DMS 273 (cell line): Measurements from ENCODE around the gene ZPBP2.
A peak's percentile ranks its signal among the peaks of the same experiment; 100 is the strongest.

Experiments
- DNase-seq: peaks from one replicate; lab custom pipeline; 2025; ENCODE audit not compliant: unreplicated experiment; lab: John Stamatoyannopoulos, UW

The ZPBP2 gene

DNA sequence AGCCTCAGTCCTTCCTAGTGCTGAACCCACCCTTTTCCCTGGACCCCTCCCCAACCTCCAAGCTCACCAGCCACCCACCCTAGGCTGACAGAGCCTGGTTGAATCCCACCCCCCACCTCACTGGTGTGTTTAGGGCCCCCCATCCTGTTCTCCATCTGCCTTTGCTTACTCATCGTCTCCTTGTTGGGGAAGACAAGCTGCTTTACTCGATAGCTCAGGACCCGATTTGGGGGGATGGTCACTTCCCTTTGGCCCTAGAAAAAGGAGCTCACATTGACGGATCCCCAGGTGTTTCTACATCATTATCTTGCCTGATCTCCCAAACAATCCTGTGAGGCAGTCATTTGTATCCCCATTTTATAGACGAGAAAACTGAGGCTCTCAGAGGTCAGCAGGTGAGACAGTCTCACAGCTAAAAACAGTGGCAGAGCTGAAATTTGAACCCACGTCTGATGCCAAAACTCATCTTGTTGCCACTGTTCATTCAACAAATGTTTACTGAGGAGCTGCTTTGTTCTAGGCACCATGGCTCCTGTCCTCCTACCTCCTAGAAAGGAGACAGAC, 40.9 kb downstream of the ZPBP2 start:
- DNase-seq: no peak

DNA sequence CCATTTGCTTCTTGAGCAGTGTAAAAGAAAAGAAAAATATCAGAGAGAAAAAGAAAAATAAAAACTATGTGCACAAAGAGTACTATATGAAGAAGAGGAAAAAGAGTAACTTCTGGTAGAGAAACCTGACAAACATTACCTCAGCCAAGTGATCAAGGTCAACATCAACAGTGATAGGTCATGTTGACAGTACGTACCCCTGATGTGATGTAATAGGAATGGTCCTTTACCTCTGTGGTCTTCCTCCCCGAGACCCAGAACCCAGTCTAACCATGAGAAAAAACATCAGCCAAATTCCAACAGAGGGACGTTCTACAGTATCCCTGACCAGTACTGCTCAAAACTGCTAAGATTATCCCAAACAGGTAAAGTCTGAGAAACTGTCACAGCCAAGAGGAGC, 46.0 kb downstream of the ZPBP2 start:
- no peak for DNase-seq

DNA sequence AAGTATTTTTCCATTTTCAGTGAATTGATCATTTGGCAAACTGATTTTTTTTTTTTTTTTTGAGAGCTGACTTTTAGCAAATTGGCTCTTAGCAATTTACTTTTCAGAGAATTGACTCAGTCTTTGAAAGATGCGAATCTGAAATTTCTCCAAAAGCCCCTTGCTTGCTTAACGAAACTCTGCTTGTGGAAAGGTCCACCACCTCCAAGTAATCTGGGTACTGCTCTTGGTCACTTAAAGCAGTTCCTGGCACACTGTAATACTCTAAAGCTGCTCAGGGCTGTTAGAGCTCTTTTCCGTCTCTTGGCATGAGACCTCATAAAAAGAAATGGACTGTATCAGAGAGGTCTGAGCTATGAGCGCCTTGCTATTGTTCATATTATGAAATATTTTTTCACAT, 47.6 kb downstream of the ZPBP2 start:
- no peak for DNase-seq

DNA sequence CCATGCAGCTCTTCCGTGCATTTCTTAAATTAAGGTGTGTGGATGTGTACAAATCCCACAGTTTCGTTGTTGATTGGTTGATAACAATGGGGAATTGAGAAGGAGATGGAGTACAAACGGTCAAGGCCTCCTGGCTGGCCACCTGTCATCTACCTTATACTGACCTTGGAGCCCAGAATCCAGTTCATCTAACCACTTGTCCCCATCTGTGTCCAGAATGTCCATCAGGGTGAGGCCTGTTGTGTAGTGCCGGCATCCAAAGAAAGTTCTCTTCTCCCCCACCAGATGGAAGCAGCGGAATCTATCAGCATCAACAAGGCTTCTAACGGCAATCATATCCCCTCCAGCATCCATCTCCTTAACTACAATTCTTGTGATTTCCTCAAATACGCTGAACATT, 48.9 kb downstream of the ZPBP2 start:
- DNase-seq: peak; percentile 29

DNA sequence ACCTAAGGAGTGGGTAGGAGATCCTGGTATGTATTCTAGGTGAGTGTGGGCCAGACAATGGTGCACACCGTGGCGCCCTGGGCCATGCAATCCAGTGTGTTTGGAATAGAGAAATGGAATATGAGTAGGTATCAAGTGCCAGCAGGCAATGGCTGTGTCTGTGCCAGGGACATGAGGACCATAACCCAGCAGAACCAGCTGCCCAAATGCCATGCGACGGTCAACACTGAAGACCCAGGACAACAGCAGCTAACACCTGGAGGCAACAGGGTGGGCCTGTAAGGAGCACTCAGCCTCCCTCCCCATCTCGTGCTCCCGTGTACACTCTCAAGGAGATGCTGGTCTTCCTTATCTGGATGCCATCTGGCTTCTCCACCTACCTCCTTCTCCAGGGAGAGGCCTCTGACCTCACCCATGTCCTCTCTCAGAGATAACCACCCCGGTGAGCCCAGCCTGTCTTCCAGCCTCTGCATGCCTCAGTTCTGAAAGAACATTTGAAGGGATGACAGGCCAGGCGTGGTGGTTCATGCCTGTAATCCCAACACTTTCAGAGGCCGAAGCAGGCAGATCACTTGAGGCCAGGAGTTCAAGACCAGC, 51.2 kb downstream of the ZPBP2 start:
- DNase-seq: no peak

DNA sequence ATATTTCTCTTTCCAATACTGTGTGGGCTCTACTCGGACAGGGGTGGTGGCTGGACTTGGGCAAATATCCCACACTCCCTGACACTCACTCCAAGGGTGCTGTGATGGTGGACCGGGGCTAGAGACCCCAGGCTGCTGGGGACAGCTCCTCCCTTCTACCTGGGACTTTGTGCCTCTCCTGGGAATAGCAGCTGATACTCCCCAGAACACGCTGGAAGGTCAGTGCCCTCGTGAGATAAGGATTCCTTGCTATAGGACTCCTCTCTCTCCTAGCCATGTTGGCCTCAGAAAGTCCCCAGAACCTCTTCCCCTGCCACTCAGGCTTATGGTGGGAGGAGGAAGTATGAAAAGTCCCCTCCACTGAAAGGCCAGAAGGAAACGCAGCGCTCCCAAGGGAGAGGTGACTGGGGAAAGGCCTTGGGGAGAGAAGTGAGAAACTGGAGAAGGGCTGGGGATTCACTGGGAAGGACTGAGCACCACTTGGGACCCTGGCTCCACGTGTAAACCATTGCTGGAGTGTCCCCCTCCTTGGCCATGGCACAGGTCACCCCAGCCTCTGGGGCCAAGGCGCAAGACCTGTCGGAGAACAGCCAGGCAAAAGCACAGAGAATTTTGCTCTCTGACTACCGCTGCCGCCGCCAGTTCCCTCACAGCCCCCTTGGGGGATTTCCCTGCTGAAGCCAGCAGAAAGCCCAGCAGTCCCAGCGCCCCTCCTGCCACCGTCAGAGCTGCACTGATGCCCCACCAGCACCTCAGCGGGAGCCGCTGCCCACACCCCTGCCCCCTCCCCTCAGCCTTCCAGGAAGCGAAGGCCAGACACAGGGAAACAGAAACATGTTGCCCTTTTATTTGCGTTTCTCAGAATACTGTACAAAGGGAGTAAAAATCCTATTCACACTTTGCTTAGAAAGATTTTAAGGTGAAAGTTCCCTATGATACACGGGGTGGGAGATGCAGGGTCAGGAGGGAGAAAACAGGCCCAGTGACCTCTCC, 52.5 kb downstream of the ZPBP2 start:
- no peak for DNase-seq

DNA sequence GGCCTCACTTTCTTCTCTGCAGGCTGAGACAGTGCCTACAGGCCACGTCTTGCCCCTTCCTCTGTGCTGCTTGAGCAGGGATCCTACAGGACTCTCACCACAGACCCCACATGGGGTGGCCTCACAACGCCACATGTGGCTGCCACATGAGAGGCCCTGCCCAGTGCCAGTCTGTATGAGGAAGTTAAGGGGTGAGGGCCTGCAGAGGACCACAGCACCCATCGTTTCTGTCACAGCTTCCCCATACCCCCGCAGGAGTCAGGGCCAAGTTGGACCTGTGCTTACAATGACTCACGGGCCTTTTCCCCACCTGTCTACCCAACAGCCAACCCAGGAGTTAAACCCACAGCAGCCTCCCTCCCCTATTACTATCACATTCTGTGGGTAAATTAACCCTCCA, 53.3 kb downstream of the ZPBP2 start:
- no peak for DNase-seq

DNA sequence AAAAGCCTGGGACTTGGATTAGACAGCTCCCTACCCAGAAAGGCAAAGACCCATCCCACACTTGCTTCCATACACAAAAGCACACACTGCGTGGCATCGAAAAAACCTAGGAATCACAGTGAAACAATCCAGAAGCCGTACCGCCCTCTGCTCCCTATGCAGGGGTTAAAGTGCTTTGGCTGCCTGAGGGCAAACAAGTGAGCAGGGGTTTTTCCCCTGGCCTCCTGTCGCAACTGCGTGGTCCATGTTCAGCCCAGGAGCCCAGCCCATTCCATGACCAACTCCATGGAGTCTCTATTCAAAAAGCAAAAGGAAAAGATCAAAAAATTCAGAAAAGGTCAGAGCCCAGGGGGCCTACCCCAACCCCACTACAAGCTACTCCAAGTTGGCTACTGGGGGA, 54.0 kb downstream of the ZPBP2 start:
- no peak for DNase-seq

DNA sequence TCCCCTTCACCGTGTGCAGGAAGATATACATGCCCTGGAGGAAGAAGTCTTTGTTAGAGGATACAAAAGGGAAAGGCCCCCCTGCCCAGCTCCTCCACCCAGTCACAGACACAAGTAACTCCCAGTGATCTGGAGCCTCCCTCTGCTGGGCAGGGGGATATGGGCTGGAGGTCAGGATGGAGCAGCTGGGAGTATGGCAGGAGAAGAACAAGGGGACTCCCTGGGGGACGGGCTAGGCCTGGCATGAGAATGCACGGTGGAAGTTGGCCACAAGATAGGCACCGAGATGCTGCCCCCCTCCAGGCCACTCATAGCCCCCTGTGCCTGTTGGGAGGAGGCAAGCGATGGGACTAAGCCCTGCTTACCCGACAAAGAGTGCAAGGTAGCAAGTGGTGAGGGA, 55.2 kb downstream of the ZPBP2 start:
- DNase-seq: no peak

DNA sequence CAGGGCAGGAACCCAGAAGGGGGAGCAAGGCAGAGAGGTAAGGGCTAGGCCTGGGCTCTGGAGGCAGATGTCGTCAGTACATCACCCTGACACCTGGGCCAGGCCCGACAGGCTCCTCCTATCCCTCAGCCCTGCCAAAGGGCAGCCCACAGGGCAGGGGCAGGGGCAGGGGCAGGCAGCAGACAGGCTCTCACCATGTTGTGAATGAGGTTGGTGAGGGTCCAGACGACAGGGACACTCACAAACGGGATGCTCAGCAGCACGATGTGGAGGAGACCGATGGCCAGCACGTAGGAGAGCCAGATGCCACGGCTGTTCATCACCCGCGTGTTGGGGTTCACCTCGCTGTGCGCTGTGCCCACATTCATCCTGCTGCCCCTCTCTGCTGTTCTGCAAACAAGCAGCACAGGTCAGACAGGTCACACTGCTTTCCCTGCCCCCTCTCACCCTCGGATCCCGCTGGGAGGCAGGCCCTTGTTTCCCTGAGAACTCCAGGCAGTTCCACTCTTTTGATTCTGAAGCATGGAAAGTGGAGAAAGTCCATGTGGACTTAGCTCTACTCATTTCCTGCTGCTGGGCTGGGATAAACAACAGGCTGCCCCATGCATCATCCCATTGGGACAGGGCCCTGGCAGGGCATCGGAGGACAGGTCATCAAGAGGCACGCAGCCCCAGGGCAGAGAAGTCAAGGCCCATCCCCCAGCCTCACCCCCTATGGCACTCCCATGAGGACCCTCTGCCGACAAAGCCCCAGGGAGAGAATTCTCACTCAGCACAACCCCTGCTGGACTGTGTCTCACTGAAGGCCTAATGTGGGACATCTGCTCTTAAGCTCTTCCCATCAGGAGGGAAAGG, 56.1 kb downstream of the ZPBP2 start:
- no peak for DNase-seq

DNA sequence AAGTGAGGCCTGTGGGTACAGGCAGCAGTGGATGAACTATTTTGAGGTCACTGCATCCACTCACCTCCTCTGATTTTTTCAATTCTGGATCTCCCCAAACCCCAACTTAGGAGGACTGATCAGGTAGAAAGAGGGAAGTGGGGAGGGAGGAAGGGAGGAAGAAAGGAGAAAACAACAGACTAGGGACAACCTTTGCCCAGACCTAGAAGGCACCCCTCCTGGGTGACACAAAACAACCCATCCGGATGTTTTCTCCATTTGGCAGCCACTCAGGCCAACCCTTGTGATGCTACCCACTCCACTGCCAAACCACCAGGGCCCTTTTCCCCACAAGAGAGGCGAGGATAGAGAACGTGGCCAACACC, 56.7 kb downstream of the ZPBP2 start:
- DNase-seq: no peak

DNA sequence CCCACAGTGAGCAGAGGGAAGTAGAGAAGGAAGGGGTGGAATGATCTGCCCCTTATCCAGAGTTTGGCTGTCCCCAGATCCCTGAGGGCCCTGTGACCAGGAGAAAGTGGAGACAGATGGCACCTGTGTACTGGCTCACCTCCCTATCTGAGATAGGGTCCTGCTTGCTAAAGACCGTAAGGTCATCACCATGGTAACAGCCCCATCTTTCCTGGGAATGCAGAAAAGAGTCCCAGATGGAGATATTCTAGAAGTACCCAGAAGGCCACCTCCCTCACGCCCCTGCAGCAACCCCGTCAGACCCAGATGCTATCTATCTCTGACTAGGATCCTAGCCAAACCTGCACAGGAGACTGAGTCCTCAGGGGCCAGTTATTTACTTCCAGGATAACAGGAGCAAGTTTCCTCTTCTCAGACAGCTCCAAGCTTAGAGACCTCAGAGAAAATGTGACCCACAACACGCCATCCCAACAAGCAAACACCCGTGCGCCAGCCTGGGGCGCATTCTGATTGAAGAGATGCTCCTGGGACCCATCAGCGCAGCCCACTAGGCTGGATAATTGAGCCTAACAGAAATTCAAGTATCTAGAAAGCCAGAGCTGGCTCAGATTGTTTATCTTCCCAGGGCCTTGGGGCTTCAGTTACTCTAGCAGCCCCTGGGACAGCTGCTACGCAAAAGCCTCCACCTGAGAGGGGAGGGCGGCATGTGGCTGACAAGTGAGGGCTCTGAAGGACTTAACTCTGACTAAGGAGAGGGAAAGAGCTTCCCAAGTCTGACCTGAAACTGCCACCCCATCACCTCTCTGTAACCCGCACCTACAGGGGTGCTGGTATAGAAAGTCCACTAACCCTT, 57.5 kb downstream of the ZPBP2 start:
- DNase-seq: peak; percentile 82

DNA sequence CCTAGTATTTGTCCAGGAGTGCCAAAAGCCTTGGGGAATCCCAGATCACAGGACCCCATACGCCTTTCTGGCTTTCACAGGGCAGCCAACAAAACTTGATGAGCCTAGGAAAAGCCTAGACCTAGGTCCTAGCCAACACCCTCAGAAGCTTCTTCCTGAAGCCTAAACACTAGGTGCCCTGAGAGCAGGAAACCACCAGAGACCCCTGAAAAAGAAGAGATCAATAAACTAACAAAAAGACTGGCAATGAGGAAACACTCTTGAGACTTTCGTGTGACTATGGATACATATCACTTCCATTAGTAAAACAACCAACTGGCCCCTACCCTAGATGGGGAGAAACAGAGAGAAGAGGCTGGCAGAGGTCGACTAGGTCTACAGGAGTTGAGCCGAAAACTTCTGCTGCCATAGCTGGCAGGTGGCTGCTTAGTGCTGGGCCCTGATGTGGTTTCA, 58.2 kb downstream of the ZPBP2 start:
- DNase-seq: no peak

DNA sequence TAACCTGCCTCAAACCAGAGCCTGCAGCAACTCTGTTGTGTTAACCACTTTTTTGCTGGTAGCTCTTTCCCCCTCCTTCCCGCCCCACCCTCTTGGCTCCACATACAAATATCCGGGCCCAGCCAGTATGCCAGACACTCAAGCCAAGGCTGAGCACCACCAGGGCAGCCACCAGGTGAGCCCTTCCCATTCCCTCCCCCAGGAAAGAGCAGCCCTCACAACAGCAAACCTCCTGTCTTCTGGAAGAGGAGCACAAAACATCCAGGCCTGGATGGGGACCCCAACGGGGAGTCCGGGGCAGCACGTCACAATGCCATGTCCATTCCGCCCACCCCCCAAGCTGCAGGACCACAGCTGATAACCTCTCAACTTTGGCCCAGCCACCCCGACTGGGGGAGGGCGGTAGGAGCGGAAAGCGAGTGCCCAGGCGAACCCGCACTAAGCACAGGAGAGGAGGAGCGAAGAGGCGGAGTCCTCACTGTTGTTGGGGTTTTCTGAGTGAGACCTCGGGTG, 58.6 kb downstream of the ZPBP2 start:
- peak; percentile 58 for DNase-seq
